Ectodermal cell (in vitro differentiated cells): ENCODE data around the gene NRG3.
A peak's percentile ranks its signal among the peaks of the same experiment; 100 is the strongest.

ENCODE experiments used
- H3K27ac ChIP-seq: 2 replicates; pipeline ENCODE4 v1.7.0; 2013; ENCODE audit warnings: mild to moderate bottlenecking, low read depth, low read length; ENCODE audit not compliant: insufficient read depth, poor library complexity, severe bottlenecking
- H3K27me3 ChIP-seq: 2 replicates; pipeline ENCODE4 v1.7.0; 2013; ENCODE audit warnings: mild to moderate bottlenecking, low read length; ENCODE audit not compliant: insufficient read depth, control insufficient read depth, poor library complexity, severe bottlenecking
- H3K36me3 ChIP-seq: one replicate; pipeline ENCODE4 v1.7.0; 2013; ENCODE audit warnings: low read length; ENCODE audit not compliant: control insufficient read depth, insufficient read depth
- H3K4me1 ChIP-seq: one replicate; pipeline ENCODE4 v1.7.0; 2013; ENCODE audit warnings: low read length; ENCODE audit not compliant: control insufficient read depth, insufficient read depth
- H3K4me3 ChIP-seq: 2 replicates; pipeline ENCODE4 v1.7.0; 2013; ENCODE audit warnings: low read depth, low read length, control low read depth; ENCODE audit not compliant: insufficient read depth
- H3K9me3 ChIP-seq: 2 replicates; pipeline ENCODE4 v1.7.0; 2013; ENCODE audit warnings: mild to moderate bottlenecking, low read length, moderate library complexity; ENCODE audit not compliant: control insufficient read depth
- WGBS, 2 experiments: methylation state at CpG; one replicate each; pipeline ENCODE4 v1.1.7; 2013; ENCODE audit warnings: missing lambda C conversion rate in 2 of 2; 5-methylcytosine and 5-hydroxymethylcytosine counted together

The NRG3 gene

GRCh38 chr10:81866753-81867152, 8.2 kb upstream of the NRG3 start:
- H3K9me3 ChIP-seq, result no peaks in the 10 kb centered on the region
- no peaks in the 10 kb centered on the region for H3K27me3 ChIP-seq
- H3K4me3 ChIP-seq, result no peak overlapping the region
- H3K36me3 ChIP-seq, result no peaks in the 10 kb centered on the region
- no peaks in the 10 kb centered on the region for H3K4me1 ChIP-seq
- no peak overlapping the region for H3K27ac ChIP-seq

DNA sequence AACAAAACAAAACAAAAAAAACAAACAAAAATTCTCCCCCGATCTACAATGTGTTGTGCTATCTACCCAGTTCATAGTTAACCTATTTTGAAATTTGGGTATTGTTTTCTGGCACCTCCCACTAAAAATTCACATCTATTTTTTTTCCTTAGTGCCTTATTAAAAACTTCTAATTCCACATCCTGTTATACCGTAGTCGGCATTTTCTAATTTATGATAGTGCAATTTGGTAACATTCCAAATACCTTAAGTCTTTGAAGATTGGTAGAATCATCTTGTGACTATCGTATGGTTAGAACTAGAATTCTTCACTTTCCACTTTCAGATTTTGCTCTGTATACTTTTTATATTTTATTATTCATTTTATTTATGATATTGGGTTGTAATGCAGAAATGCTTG, 4.5 kb upstream of the NRG3 start:
- H3K4me3 ChIP-seq, result no peak overlapping the region
- H3K9me3 ChIP-seq, result no peaks in the 10 kb centered on the region
- peaks cover under 1% of the 10 kb centered on the region for H3K4me1 ChIP-seq
- H3K27me3 ChIP-seq, result peaks cover 27% of the 10 kb centered on the region
- H3K36me3 ChIP-seq, result no peaks in the 10 kb centered on the region
- no peak overlapping the region for H3K27ac ChIP-seq
- 80 to 99% methylated on average over 1 to 3 of the region's 4 CpGs for WGBS, 2 experiments

DNA sequence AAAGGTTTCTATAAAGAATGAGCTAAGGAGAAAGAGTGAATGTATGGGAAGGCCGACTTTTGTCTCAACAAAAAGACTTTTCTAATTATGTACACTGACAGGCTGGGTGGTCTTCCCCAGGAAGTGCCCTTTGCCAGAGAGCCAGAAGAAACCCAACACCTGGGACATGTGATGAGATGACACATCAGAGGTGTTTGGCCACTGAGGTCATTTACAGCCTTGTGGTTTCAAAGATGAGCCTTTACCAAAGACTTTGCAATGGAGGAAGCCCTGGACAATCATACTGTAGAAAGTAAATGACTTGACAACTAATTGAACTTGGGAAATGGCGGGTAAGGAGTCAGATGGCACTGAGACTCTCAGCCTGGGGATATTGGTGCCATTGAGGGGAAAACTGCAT, 3.4 kb upstream of the NRG3 start:
- H3K36me3 ChIP-seq, result no peaks in the 10 kb centered on the region
- H3K27ac ChIP-seq, result no peak overlapping the region
- H3K4me1 ChIP-seq, result peaks cover 6% of the 10 kb centered on the region
- H3K9me3 ChIP-seq, result no peaks in the 10 kb centered on the region
- peaks cover 37% of the 10 kb centered on the region for H3K27me3 ChIP-seq
- H3K4me3 ChIP-seq, result no peak overlapping the region
- 89 to 98% methylated on average over 2 of the region's 2 CpGs for WGBS, 2 experiments

DNA sequence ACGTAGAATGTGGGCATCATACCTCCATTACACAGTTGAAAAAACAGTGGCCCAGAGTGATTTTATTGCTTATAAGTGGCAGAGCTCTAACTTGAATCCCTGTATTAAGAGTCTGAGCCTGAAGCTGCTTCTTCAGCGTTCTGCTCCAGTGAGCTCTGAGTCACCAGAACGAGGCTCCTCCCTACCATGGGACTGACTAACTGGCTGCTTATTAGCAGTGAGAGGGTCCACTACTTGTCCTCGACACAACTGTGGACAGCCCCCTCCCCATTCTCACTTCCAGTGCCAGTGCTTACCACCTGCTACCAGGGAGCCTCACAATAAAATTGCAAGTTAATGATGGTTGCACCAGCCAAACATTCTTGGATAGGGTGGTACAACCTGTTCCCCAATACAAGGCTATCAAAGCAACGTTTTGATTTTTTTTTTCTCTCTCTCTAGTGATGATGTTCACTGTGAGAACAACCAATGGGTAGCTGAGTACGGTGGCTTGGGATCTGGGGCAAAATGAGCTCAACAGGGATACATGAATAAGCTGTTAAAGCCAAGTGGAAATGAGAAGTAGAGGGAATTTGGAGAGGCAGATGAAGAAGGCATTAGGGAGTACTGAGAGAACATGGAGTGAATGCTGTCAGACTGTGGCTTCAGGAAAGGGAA, 2.7 kb upstream of the NRG3 start:
- 74 to 78% methylated on average over 6 of the region's 6 CpGs for WGBS, 2 experiments
- no peak overlapping the region for H3K4me3 ChIP-seq

DNA sequence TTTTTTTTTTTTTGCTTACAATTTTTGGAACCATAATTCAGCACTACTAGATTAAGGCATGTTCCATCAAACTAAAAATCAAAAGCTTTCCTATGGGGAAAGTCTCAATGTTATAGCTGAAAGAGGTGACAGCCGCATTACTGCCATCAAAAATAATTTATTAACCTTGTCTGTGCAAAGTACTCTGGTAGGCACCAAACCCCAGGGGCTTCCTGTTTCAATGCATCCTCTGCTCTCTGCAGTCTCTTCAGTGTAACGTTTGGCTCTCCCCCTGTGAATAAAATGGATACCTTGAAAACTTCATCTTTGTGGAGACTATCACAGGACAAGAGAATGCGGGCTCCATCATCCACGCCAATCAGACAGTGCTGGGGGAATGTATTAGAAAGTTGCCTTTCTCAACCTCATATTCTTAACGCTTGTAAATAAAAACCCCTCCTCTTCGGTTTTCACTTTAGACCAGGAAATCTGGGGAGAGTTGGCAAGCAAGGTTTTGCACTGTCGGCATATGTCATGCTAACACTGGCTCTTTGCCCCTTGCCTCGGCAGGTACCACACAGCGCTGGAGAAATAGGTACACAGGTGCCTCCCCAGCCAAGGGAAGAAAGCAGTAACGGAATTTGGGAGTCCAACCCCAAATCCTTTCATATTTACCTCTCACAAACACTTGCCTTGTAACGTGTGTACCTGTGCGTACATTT, 1.6 kb upstream of the NRG3 start:
- Histone ChIP-seq H3K36me3 (no peaks in the 10 kb centered on the region), H3K4me3 (no peak overlapping the region), H3K27ac (no peak overlapping the region)

More for the DNA sequence above, 2.7 kb upstream of the NRG3 start:
- Histone ChIP-seq H3K4me1 (peaks cover 6% of the 10 kb centered on the region), H3K36me3 (no peaks in the 10 kb centered on the region), H3K9me3 (no peaks in the 10 kb centered on the region), H3K27me3 (peaks cover 45% of the 10 kb centered on the region), H3K27ac (no peak overlapping the region)

DNA sequence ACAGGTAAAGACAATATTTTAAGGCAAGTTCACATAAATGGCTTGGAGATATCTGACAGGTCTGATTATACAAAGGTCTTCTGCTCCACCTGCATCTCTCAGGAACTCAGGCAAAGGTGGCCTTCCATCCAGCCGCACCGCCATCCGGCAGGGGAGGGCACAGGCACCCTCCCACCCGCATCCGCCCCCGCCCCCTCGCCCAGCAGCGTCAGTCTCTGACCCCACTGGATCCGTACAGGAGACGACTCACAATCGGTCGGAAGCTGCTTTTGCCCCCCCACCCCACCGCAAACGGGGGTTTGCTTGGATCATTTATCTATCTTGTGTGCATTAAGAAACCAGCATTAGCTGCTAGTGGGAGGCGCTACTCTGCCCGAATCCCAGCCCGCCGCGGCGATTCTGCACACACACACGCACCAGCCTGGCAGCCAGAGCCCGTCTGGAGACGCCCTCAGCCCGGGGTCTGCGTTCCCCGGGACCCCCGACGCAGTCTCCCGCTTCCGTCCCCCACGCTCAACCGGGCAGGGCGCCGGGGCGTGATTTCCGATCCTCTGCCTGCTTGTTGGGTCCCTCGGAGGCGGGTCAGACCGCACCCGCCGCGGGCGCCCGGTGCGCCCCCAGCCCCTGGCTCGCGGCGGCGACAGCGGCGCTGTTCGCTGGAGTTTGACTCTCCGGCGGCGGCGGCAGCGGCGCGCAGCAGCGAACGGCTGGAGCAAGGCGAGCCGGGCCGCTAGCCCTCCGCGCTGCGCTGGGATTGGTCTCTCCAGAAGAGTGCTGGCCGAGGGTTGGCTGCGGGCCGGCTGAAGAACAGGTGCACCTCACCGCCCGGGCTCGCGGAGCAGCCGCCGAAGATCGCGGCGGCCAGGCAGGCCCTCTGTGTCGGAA, 820 bp upstream of the NRG3 start:
- no peaks in the 10 kb centered on the region for H3K9me3 ChIP-seq
- no peak overlapping the region for H3K27ac ChIP-seq
- WGBS, 2 experiments, result 1% methylated on average over 79 to 80 of the region's 80 CpGs
- H3K27me3 ChIP-seq, result peaks cover 53% of the 10 kb centered on the region
- no peaks in the 10 kb centered on the region for H3K36me3 ChIP-seq
- peaks cover 13% of the 10 kb centered on the region for H3K4me1 ChIP-seq
- peak overlapping the region; percentile 66 for H3K4me3 ChIP-seq

More for the DNA sequence above, 1.6 kb upstream of the NRG3 start:
- Histone ChIP-seq H3K27me3 (peaks cover 50% of the 10 kb centered on the region), H3K9me3 (no peaks in the 10 kb centered on the region), H3K4me1 (peaks cover 13% of the 10 kb centered on the region)
- WGBS, 2 experiments, result 53 to 58% methylated on average over 12 of the region's 12 CpGs

DNA sequence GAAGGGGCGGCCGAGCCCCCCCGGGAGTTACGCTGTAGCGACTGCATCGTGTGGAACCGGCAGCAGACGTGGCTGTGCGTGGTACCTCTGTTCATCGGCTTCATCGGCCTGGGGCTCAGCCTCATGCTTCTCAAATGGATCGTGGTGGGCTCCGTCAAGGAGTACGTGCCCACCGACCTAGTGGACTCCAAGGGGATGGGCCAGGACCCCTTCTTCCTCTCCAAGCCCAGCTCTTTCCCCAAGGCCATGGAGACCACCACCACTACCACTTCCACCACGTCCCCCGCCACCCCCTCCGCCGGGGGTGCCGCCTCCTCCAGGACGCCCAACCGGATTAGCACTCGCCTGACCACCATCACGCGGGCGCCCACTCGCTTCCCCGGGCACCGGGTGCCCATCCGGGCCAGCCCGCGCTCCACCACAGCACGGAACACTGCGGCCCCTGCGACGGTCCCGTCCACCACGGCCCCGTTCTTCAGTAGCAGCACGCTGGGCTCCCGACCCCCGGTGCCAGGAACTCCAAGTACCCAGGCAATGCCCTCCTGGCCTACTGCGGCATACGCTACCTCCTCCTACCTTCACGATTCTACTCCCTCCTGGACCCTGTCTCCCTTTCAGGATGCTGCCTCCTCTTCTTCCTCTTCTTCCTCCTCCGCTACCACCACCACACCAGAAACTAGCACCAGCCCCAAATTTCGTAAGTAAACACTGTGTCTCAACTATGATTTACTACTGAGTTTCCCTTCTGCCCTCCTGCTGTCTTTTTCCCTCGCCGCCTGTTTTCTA, 666 bp downstream of the NRG3 start:
- no peaks in the 10 kb centered on the region for H3K36me3 ChIP-seq
- H3K27me3 ChIP-seq, result peaks cover 53% of the 10 kb centered on the region
- H3K4me3 ChIP-seq, result peak overlapping the region; percentile 66
- H3K27ac ChIP-seq, result no peak overlapping the region
- peaks cover 19% of the 10 kb centered on the region for H3K4me1 ChIP-seq
- 1% methylated on average over 49 of the region's 49 CpGs for WGBS, 2 experiments
- no peaks in the 10 kb centered on the region for H3K9me3 ChIP-seq

DNA sequence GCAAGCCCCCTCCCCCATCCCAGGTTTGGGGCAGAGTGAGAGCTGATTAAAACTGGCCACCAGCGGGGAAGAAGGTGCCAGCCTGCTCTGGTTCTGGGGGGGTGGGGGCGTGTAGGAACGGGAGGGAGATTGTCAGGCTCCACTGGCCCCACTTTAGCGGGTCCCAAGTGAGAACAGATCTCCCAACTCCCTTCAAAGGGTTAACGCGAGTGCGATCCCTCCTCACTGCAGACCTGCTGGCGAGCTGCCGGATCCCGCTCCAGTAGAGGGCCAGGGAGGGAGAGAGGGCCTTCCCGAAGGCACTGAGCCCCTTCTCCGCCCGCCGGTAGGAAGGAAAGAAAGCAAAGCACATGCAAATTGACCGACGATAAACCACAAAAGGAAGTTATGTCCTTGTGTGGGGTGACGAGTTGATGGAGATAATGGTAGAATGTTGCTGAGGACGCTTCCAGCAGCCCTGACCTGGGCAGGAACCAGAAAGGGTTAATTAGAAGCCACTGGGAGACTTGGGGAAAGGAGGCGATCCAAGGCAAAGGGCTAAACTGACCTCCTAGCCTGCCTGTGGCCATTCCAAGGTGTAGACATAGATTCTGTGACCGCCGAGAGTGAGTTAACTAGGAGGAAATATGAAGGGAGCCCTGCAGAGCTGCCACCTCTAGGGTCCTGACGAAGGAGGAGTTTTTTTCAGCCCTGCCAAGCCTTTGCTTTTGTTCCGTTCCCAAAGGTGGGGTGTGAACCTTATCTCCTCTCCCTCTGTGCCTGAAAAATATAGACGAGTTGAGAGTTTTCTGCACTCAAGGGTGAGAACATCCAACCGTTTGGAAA, 1.5 kb downstream of the NRG3 start:
- peaks cover 53% of the 10 kb centered on the region for H3K27me3 ChIP-seq
- no peak overlapping the region for H3K27ac ChIP-seq
- H3K4me1 ChIP-seq, result peaks cover 19% of the 10 kb centered on the region
- H3K36me3 ChIP-seq, result no peaks in the 10 kb centered on the region
- WGBS, 2 experiments, result 0 to 1% methylated on average over 25 of the region's 25 CpGs
- H3K9me3 ChIP-seq, result no peaks in the 10 kb centered on the region
- H3K4me3 ChIP-seq, result peak overlapping the region; percentile 66

DNA sequence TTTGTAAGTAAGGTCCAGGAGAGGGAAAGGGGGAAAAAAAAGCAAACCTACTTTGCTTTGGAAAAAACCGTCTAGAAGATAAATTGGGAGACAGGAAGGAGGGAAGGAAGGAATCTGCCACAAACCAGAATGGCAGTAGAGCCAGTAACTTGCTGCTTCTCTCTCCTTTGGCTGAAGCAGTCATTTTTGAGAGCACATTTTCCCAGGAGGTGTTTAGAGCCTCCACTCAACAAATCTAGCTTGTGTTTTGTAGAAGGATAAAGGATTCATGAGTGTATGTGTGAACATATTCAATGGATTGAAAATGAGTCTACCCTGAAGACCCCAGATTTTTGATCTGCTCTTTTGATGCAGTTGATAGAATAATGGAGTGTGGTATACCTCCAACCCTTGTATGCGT, 2.6 kb downstream of the NRG3 start:
- Histone ChIP-seq H3K4me1 (peaks cover 19% of the 10 kb centered on the region), H3K9me3 (no peaks in the 10 kb centered on the region), H3K27ac (no peak overlapping the region), H3K4me3 (peak overlapping the region; percentile 66), H3K36me3 (no peaks in the 10 kb centered on the region), H3K27me3 (peaks cover 47% of the 10 kb centered on the region)
- 51 to 53% methylated on average over 2 of the region's 2 CpGs for WGBS, 2 experiments
